ENCODE results near the gene MEF2A. TPM values are rescaled to one million over a fixed set of nuclear protein-coding genes. Genes with fewer than 3 reads are reported as not detected.

MEF2A gene
- polyA plus RNA-seq, 3 donors = 20.3 to 61.8 (median 33.5) TPM

DNA sequence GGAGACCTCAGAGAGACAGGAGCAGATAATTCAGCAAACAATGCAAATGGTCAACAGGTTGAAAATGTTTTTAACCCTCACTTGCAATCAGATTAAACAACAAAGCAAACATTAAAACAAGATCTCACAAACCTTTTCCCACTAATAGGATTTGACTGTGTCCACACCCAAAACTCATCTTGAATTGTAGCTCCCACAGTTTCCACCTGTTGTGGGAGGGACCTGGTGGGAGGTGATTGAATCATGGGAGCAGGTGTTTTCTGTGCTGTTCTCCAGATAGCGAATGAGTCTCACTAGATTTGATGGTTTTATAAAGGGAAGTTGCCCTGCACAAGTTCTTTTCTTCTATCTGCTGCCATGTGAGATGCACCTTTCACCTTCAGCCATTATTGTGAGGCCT lies 168.8 kb downstream of the MEF2A start:
- 100% methylated on average over 1 of the region's 1 CpG for WGBS (ENCODE audit: insufficient coverage)

DNA sequence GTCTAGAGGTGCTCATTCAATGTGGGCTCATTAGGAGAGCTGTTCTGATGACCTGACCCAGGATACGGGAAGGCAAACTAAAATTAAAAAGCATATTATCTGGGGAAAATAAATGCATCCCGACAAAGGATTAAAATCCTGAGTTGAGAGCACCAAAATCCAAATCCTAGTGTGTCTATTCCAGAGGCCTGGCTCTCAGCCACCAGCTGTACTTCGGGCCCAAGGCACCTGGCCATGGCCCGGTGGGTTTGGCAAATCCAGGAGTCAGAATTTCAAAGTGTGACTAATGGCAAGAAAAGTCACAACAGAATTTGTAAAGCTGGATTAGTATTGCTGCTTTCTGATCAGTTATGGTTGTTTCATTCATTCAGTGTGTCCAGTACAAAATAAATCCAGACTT lies 170.1 kb downstream of the MEF2A start:
- no peak overlapping the region for H3K27ac ChIP-seq (ENCODE audit: low read depth in 1 of 2, low read length in 2 of 2)
- H3K9me3 Mint-ChIP-seq = peaks cover 0 to 2% (median 0%) of the 10 kb centered on the region in 7 donors
- H3K4me2 ChIP-seq (replicated peaks; ENCODE audit: extremely low read depth, low read length, poor library complexity, severe bottlenecking) = no peak overlapping the region
- H3K9me3 ChIP-seq (replicated peaks in 1 of 2; ENCODE audit: control insufficient read depth in 1 of 2, insufficient read depth in 1 of 2, low read length in 2 of 2) = no peaks in the 10 kb centered on the region
- no peaks in the 10 kb centered on the region for H3K36me3 ChIP-seq (replicated peaks in 1 of 2; ENCODE audit: control insufficient read depth in 1 of 2, insufficient read depth in 2 of 2, low read length in 2 of 2)
- TF ChIP-seq, protein P1, sequence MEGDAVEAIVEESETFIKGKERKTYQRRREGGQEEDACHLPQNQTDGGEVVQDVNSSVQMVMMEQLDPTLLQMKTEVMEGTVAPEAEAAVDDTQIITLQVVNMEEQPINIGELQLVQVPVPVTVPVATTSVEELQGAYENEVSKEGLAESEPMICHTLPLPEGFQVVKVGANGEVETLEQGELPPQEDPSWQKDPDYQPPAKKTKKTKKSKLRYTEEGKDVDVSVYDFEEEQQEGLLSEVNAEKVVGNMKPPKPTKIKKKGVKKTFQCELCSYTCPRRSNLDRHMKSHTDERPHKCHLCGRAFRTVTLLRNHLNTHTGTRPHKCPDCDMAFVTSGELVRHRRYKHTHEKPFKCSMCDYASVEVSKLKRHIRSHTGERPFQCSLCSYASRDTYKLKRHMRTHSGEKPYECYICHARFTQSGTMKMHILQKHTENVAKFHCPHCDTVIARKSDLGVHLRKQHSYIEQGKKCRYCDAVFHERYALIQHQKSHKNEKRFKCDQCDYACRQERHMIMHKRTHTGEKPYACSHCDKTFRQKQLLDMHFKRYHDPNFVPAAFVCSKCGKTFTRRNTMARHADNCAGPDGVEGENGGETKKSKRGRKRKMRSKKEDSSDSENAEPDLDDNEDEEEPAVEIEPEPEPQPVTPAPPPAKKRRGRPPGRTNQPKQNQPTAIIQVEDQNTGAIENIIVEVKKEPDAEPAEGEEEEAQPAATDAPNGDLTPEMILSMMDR (IDR thresholded peaks at IDR 0.05) = no peak
- no peaks in the 10 kb centered on the region for H4K20me1 ChIP-seq (ENCODE audit: insufficient read depth, low read length)
- 100% methylated on average over 2 of the region's 4 CpGs for WGBS (ENCODE audit: insufficient coverage)
- H3K4me1 ChIP-seq (ENCODE audit: control insufficient read depth in 1 of 2, insufficient read depth in 2 of 2, low read length in 2 of 2) = peaks cover 12 to 15% of the 10 kb centered on the region in 2 donors
- no peak overlapping the region for H3K4me3 Mint-ChIP-seq
- intact Hi-C loops (cut with micrococcal nuclease) = loop anchor here (10.0 kb wide), 4 partner anchors 189 to 1539 kb away; partner anchors contain the start of genes LRRC28 (in 1 of the 2) and SELENOS (in 1 of the 2)
- no peak overlapping the region for H3K9ac ChIP-seq (ENCODE audit: insufficient read depth, low read length, poor library complexity, severe bottlenecking)
- no peaks in the 10 kb centered on the region for H3K79me2 ChIP-seq (ENCODE audit: insufficient read depth, low read length)
- H3K27me3 Mint-ChIP-seq (ENCODE audit: low read depth in 3 of 3) = peaks cover 3 to 10% (median 8%) of the 10 kb centered on the region in 3 donors
- no peak overlapping the region for H2AFZ ChIP-seq (ENCODE audit: insufficient read depth, low read depth, low read length, poor library complexity, severe bottlenecking)
- H3K36me3 Mint-ChIP-seq = peaks cover 2 to 7% of the 10 kb centered on the region in 2 donors
- H3K27me3 ChIP-seq (ENCODE audit: control insufficient read depth in 2 of 2, insufficient read depth in 2 of 2, low read length in 2 of 2) = peaks cover 0 to 9% of the 10 kb centered on the region in 2 donors
- no peak for DNase-seq
- H3K4me3 ChIP-seq (replicated peaks in 1 of 3; ENCODE audit: low read depth in 2 of 3, low read length in 3 of 3) = no peak overlapping the region
- H3K27ac Mint-ChIP-seq = no peak overlapping the region
- peaks cover 17% of the 10 kb centered on the region for H3K4me1 Mint-ChIP-seq

More for the DNA sequence above, 168.8 kb downstream of the MEF2A start:
- no peak for DNase-seq
- Histone ChIP-seq H3K4me1 (ENCODE audit: control insufficient read depth in 1 of 2, insufficient read depth in 2 of 2, low read length in 2 of 2) (peaks cover 12 to 15% of the 10 kb centered on the region in 2 donors), H3K27me3 (ENCODE audit: control insufficient read depth in 2 of 2, insufficient read depth in 2 of 2, low read length in 2 of 2) (peaks cover 0 to 9% of the 10 kb centered on the region in 2 donors), H3K4me2 (replicated peaks; ENCODE audit: extremely low read depth, low read length, poor library complexity, severe bottlenecking) (no peak overlapping the region), H3K9me3 (replicated peaks in 1 of 2; ENCODE audit: control insufficient read depth in 1 of 2, insufficient read depth in 1 of 2, low read length in 2 of 2) (no peaks in the 10 kb centered on the region), H3K4me3 (replicated peaks in 1 of 3; ENCODE audit: low read depth in 2 of 3, low read length in 3 of 3) (no peak overlapping the region), H4K20me1 (ENCODE audit: insufficient read depth, low read length) (no peaks in the 10 kb centered on the region), H3K27ac (ENCODE audit: low read depth in 1 of 2, low read length in 2 of 2) (no peak overlapping the region), H3K79me2 (ENCODE audit: insufficient read depth, low read length) (no peaks in the 10 kb centered on the region), H2AFZ (ENCODE audit: insufficient read depth, low read depth, low read length, poor library complexity, severe bottlenecking) (no peak overlapping the region), H3K9ac (ENCODE audit: insufficient read depth, low read length, poor library complexity, severe bottlenecking) (no peak overlapping the region), H3K36me3 (replicated peaks in 1 of 2; ENCODE audit: control insufficient read depth in 1 of 2, insufficient read depth in 2 of 2, low read length in 2 of 2) (no peaks in the 10 kb centered on the region)
- peak overlapping the region in 1 of 2 donors; percentile 5 for H3K4me3 Mint-ChIP-seq
- peaks cover 17% of the 10 kb centered on the region for H3K4me1 Mint-ChIP-seq
- no peak overlapping the region for H3K27ac Mint-ChIP-seq
- peaks cover 0 to 2% (median 0%) of the 10 kb centered on the region in 7 donors for H3K9me3 Mint-ChIP-seq
- intact Hi-C loops (cut with micrococcal nuclease) = loop anchor here (10.0 kb wide), 4 partner anchors 190 to 1540 kb away; partner anchors contain the start of genes LRRC28 (in 1 of the 2) and SELENOS (in 1 of the 2)
- peaks cover 2 to 7% of the 10 kb centered on the region in 2 donors for H3K36me3 Mint-ChIP-seq
- TF ChIP-seq, protein P1 (IDR thresholded peaks at IDR 0.05) = no peak
- H3K27me3 Mint-ChIP-seq (ENCODE audit: low read depth in 3 of 3) = peaks cover 3 to 10% (median 8%) of the 10 kb centered on the region in 3 donors
